Occipital lobe (tissue), 2 donors: ENCODE results near the gene METTL26. TPM values are rescaled to one million over a fixed set of nuclear protein-coding genes. Genes with fewer than 3 reads are reported as not detected.

ENCODE experiments used
- DNase-seq: peaks from one replicate; lab custom pipeline; 2025; lab: John Stamatoyannopoulos, UW
- total RNA-seq: library from RNA; depleted of rRNA; stranded (reverse); fragments of >200 nt; gene quantifications from one replicate; pipeline ENCODE4 v1.2.3, GENCODE V29; 2014

The METTL26 gene
- total RNA-seq, 1 donor from 2014 or later: 25.3 TPM

GRCh38 chr16:596736-597060 is 39.4 kb downstream of the METTL26 start:
- no peak for DNase-seq

DNA sequence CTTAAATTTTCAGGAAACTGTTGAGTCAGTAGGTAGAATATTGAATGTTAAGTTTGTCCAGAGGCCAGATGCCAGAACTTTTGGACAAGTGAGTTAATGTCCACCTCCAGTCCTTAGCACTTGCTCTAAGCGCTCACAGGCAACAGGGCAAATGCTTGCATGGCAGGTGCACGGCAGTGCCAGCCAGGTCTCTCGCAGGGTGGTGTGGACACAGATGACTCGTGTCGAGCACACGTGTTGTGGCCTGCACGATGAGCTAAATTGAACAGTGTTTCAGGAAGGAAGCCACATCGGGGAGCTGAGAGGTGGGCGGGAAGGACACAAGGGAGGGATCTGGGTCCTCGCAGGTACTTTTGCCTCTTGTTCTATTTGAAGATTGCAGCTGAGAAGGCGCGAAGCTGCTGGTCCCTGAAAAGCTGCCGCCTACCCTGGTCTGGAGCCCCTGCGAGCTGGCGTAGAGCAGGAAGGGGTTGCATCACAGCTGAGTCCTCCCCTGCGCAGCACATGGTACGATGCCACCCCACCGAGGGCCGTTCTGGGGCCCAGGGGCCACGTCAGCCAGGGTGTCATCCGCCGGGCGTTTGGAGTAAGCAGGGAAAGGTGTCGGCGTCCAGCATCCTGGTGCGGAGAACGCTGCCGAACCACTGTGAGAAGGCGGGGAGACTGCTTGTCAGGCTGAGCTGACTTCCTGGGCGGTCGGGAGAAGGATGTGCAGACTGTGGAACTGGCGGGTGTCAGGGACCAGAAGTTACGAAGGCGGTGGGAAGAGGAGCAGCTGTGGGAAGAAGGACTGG is 40.0 kb downstream of the METTL26 start:
- peak; percentile 73 for DNase-seq

DNA sequence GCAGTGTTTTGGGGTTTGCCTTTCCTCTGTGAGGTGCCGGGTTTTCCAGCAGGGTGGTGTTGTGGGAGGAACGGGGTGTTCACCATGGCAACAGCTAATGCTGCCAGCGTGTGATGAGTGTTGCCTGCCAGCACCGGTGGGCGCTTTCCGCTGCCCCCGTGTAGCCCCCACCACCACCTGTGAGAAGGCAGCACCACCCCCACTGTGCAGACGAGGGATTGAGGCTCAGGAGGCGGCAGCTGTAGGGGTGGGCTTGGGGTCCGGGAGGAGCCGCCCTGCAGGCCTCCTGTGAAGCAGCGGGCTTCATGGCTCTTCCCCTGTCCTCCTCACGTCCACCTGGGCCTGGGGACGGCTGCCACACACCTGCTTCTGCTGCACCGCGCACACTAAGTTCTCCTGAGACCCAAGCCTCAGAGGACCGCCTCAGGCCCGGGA is 41.0 kb downstream of the METTL26 start:
- DNase-seq: no peak

- DNase-seq: no peak
Measured at GRCh38 chr16:593807-594206, 42.3 kb downstream of the METTL26 start.

DNA sequence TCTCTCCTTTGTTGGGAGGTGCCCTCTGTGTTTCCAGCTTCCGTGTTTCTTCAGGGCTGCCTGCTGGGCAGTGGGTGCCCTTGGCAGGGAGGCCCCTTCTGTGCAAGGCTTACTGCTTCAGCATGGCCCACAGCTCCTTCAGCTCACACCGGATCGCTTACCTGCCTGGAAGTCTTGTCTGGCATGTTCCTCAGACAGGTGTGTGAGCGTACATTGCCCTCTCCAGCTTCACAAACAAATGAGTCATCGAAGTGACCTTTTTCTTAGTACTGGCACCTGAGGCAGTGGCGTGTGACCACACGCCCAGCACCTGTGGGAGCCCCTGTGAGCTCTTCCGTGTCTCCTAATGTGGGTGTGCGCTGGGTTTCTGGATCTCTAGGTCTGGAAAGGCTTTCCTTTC is 42.7 kb downstream of the METTL26 start:
- no peak for DNase-seq

DNA sequence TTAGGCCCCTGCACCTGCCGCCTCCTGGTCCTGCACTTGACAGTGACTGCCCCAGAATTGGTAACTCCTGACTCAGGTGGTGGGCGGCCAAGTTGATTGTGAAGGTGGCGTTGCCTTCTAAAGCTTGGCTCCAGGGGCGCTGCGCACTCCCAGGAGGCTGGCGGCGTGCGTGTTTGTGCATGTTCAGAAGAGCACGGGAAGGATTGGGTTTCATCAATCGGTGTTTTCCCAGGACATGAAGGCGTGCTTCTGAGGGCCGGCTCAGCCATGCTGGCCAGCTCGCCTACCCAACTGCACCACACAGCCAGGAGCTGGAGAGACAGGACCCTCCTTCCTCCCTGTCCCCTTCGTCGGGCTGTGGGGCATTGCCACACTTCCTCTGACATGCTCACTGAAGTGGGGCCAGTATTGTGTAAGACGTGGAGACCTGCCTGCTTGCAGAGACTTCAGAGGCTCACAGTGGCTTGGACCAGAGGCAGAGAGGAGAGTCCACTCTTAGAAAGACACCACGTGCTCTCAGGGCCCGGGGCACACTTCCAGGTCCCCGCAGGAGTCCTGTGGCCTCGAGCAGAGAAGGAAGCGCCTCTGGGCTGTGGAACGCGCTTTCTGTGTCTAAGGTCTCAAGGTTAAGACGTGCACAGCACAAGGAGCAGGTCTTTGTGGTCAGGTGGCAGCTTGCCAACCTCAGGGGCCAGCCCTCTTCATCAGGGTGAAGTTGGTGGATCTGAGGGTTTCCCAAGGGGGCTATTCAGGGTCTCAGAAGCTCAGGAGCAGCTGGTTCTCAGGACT is 43.4 kb downstream of the METTL26 start:
- peak; percentile 58 for DNase-seq

GRCh38 chr16:591892-592517 is 44.1 kb downstream of the METTL26 start:
- no peak for DNase-seq

GRCh38 chr16:591231-591630 is 44.9 kb downstream of the METTL26 start:
- no peak for DNase-seq

DNA sequence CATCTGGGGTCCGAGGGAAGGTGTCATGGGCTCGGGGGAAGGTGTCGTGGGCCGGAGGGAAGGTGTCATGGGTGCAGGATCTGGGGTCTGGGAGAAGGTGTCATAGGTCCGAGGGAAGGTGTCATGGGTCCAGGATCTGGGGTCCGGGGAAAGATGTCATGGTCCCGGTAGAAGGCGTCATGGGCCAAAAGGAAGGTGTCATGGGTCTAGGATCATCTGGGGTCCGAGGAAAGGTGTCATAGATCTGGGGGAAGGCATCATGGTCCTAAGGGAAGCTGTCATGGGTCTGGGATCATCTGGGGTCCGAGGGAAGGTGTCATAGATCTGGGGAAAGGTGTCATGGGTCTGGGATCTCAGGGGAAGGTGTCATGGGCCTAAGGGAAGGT is 45.3 kb downstream of the METTL26 start:
- no peak for DNase-seq

GRCh38 chr16:590188-590814 is 45.8 kb downstream of the METTL26 start:
- no peak for DNase-seq

GRCh38 chr16:589658-590187 is 46.4 kb downstream of the METTL26 start, which contains the start of gene RAB40C:
Gene RAB40C (plus strand): TSS chr16:590066. CDS start chr16:590292, 226 bp downstream.
- peak; percentile 99 for DNase-seq

DNA sequence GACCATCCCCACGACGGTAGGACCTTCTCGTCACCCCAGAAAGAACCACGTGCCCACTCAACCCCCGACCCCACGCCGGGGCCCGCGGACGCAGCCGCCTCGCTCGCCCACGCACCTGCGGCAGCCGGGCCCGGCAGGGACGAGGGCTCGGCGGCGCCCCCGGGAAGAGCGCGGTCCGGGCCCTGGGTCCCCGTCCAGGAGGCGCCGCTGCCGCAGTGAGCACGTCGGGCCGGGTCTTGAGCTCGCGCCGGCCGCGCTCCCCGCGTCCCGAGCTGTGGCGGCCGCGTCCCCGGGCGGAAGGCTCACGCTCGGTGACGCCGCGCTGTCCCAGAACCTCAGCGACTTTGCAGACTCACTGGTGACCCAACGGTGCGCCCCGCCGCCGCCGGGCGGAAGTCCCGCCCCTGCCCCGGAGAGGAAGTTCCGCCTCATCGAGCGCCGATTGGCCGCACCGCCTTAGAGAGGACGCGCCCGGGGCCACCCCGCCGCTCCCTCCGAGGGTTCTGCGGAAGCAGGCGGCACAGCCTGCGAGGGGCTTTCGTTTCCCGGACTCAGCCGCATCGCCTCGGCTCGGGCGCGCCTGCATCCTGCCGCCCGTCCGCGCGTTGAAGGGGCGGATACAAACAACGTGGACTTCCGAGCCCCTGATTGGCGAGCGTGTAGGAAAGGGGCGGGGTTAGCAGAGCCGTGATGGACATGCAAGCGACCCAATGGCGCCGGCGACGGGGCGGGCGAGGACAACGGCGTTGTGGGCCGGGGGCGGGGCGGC is 47.0 kb downstream of the METTL26 start:
- DNase-seq: peak; percentile 99

DNA sequence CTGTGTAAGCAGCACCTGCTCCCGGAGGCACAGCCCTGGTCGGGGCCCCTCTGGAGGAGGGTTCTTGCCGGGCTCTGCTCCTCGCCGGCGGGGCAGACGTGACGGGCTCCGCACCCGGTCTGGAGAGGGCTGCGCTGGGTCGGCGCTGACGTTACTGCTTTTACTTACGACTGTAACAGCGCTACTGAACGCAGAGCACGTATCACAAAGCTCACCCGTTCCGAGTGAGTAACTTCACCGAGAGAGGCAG is 47.5 kb downstream of the METTL26 start:
- no peak for DNase-seq

DNA sequence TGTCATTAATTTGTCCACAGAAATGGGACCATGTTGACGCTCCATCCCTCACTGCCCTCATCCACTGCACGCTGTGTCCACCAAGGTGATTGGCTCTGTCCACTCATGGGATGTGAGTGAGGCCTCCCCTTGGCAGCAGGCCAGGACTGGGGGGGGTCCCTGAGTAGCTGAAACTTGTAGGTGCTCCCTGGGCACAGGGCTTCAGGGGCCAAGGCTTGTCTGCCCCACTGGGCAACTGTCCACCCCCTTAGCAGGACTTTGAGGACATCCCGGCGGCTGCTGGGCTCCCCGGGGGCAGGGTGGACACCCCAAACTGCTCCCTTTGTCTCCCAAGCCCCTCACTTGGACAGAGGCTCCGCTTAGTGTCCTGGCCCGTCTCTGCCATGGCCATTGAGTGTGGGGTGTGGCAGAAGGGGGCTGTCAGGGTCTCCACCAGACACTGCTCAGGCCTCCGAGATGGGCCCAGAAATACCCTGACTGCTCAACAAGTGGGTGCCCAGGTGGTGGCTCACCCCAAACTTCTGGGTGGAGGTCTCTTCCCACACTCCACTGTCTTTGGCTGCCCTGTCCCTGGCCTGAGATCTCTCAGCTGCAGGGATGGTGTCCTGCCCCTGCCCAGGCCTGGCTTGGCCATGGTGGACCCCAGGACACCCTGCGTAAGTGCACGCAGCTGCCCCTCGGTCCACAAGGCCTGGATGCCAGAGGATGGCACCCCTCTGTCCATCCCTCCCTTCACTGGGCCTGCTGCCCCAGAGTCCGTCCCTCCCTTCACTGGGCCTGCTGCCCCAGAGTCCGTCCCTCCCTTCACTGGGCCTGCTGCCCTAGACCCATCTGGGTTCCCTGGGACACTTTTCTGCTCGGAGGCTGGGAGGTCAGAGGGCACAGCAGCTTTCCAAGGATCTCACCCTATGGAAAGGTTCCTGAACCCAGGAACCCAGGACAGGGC is 49.2 kb downstream of the METTL26 start:
- no peak for DNase-seq

- DNase-seq: no peak
Measured at GRCh38 chr16:586047-586644, 50.0 kb downstream of the METTL26 start.

GRCh38 chr16:585351-585750 is 50.8 kb downstream of the METTL26 start:
- no peak for DNase-seq
